Upper lobe of right lung (tissue), 1 donor: Measurements from ENCODE around the gene TNRC6C. TPM values are rescaled to one million over a fixed set of nuclear protein-coding genes. Genes with fewer than 3 reads are reported as not detected.
A peak's percentile ranks its signal among the peaks of the same experiment; 100 is the strongest.

Experiments used
- ATAC-seq: fragments of 200-7000 bp; cut with Tn5 transposase; one replicate; pipeline ENCODE4 v1.9.1; 2020; ENCODE audit warnings: mild to moderate bottlenecking, moderate library complexity
- DNase-seq: peaks from one replicate; pipeline ENCODE4 v3.0.0-alpha.2; 2020
- H3K27ac ChIP-seq: fragments of 200-600 bp; one replicate; pipeline ENCODE4 v1.8.0; 2022
- H3K27me3 ChIP-seq: fragments of 200-600 bp; one replicate; pipeline ENCODE4 v1.8.0; 2022; ENCODE audit warnings: mild to moderate bottlenecking
- H3K36me3 ChIP-seq: fragments of 200-600 bp; one replicate; pipeline ENCODE4 v1.8.0; 2022
- H3K4me1 ChIP-seq: fragments of 200-600 bp; one replicate; pipeline ENCODE4 v1.8.0; 2022
- H3K4me3 ChIP-seq: fragments of 200-600 bp; one replicate; pipeline ENCODE4 v1.8.0; 2022; ENCODE audit warnings: mild to moderate bottlenecking
- H3K9me3 ChIP-seq: fragments of 200-600 bp; one replicate; pipeline ENCODE4 v1.8.0; 2022
- CTCF ChIP-seq: fragments of 200-600 bp; IDR thresholded peaks from one replicate; pipeline ENCODE4 v1.8.0; 2022; ENCODE audit warnings: antibody characterized with exemption
- intact Hi-C: fragments of 100-400 bp; cut with DNase I; formaldehyde crosslinking; loops from one replicate; pipeline ENCODE4 v1.11.0; 2022
- total RNA-seq: library from RNA; stranded (reverse); fragmentation: NEBNext Ultra II Directional; extraction: Animal tissue kit (Norgen Biotek cat#: 25700); gene quantifications from one replicate; pipeline ENCODE4 v1.2.1, GENCODE V29; 2021
- donor health status: DM: no; HTN: yes; CAD: no; lungs with severe emphysema.

Gene TNRC6C
- total RNA-seq, 1 donor from 2014 or later, result 21.7 TPM

- H3K9me3 ChIP-seq, result no peaks in the 10 kb centered on the region
- intact Hi-C loops, result no loop called here
- ATAC-seq, result no peak
- no peak overlapping the region for H3K27ac ChIP-seq
- TF ChIP-seq CTCF, result no peak
- no peaks in the 10 kb centered on the region for H3K36me3 ChIP-seq
- H3K27me3 ChIP-seq, result no peaks in the 10 kb centered on the region
- DNase-seq, result no peak
- H3K4me3 ChIP-seq, result peak overlapping the region; percentile 52
- peaks cover 49% of the 10 kb centered on the region for H3K4me1 ChIP-seq
Measured at GRCh38 chr17:78132767-78133178, 174.3 kb downstream of the TNRC6C start.

GRCh38 chr17:78133179-78133951 is 174.9 kb downstream of the TNRC6C start:
- ATAC-seq, result no peak
- no peaks in the 10 kb centered on the region for H3K36me3 ChIP-seq
- DNase-seq, result no peak
- no peak overlapping the region for H3K4me3 ChIP-seq
- H3K4me1 ChIP-seq, result peaks cover 50% of the 10 kb centered on the region
- no peaks in the 10 kb centered on the region for H3K9me3 ChIP-seq
- intact Hi-C loops, result no loop called here
- TF ChIP-seq CTCF, result no peak
- H3K27ac ChIP-seq, result no peak overlapping the region
- no peaks in the 10 kb centered on the region for H3K27me3 ChIP-seq

GRCh38 chr17:78133971-78134898 is 175.7 kb downstream of the TNRC6C start:
- H3K27ac ChIP-seq, result no peak overlapping the region
- peak; percentile 56 for TF ChIP-seq CTCF
- no peaks in the 10 kb centered on the region for H3K27me3 ChIP-seq
- ATAC-seq (peak; percentile 33), DNase-seq (peak; percentile 80)
- intact Hi-C loops, result no loop called here
- no peak overlapping the region for H3K4me3 ChIP-seq
- H3K9me3 ChIP-seq, result no peaks in the 10 kb centered on the region
- peaks cover 44% of the 10 kb centered on the region for H3K4me1 ChIP-seq
- H3K36me3 ChIP-seq, result no peaks in the 10 kb centered on the region

- intact Hi-C loops, result no loop called here
- Histone ChIP-seq H3K27me3 (no peaks in the 10 kb centered on the region), H3K9me3 (no peaks in the 10 kb centered on the region), H3K36me3 (no peaks in the 10 kb centered on the region), H3K4me1 (peaks cover 39% of the 10 kb centered on the region), H3K27ac (no peak overlapping the region), H3K4me3 (no peak overlapping the region)
- DNase-seq, result no peak
- TF ChIP-seq CTCF, result no peak
- no peak for ATAC-seq
Measured at GRCh38 chr17:78134899-78135385, 176.4 kb downstream of the TNRC6C start.

GRCh38 chr17:78135858-78136500 is 177.5 kb downstream of the TNRC6C start:
- no peak for DNase-seq
- no peak overlapping the region for H3K4me3 ChIP-seq
- H3K27me3 ChIP-seq, result no peaks in the 10 kb centered on the region
- no peaks in the 10 kb centered on the region for H3K9me3 ChIP-seq
- H3K4me1 ChIP-seq, result peaks cover 41% of the 10 kb centered on the region
- ATAC-seq, result no peak
- no peak for TF ChIP-seq CTCF
- no peak overlapping the region for H3K27ac ChIP-seq
- H3K36me3 ChIP-seq, result no peaks in the 10 kb centered on the region
- intact Hi-C loops, result no loop called here
